Naive thymus-derived CD4-positive, alpha-beta T cell (primary cell): ENCODE results near the gene MED20. TPM values are rescaled to one million over a fixed set of nuclear protein-coding genes. Genes with fewer than 3 reads are reported as not detected.

Experiments
- ATAC-seq: fragments of 150-1000 bp; cut with Tn5 transposase; 2 replicates; pipeline ENCODE4 v1.10.0; 2021; ENCODE audit warnings: mild to moderate bottlenecking, moderate library complexity
- CTCF ChIA-PET: fragments of 350-600 bp; sonication (Branson Sonifier 250); formaldehyde crosslinking; loops from one replicate; lab custom pipeline; 2021; ENCODE audit warnings: antibody characterized with exemption; lab: Charles Lee
- POLR2A ChIA-PET: fragments of 350-600 bp; sonication (Branson Sonifier 250); formaldehyde crosslinking; loops from one replicate; lab custom pipeline; 2021; ENCODE audit warnings: antibody characterized with exemption, inconsistent platforms; lab: Charles Lee
- DNase-seq, 9 donors: peaks; one replicate each; pipeline versions ENCODE4 v3.0.0 to v3.0.0-alpha.2; 2020 to 2022; ENCODE audit warnings: mixed read lengths in 1 of 9
- H3K27ac ChIP-seq: one replicate; pipeline ENCODE4 v1.7.0; 2013; ENCODE audit warnings: mild to moderate bottlenecking, low read depth, low read length, moderate library complexity
- H3K27me3 ChIP-seq, 2 donors: one replicate each; pipeline ENCODE4 v1.7.0; 2013; ENCODE audit warnings: low read length in 2 of 2, mild to moderate bottlenecking in 2 of 2, moderate library complexity in 2 of 2; ENCODE audit not compliant: control insufficient read depth in 2 of 2, insufficient read depth in 2 of 2
- H3K36me3 ChIP-seq, 3 experiments: 1 replicate in 2 of 3; 2 replicates in 1 of 3; pipeline ENCODE4 v1.7.0; 2013; ENCODE audit warnings: low read length in 3 of 3, mild to moderate bottlenecking in 3 of 3, moderate library complexity in 1 of 3; ENCODE audit not compliant: insufficient read depth in 3 of 3, control insufficient read depth in 2 of 3
- H3K4me1 ChIP-seq, 2 donors: one replicate each; pipeline ENCODE4 v1.7.0; 2013; ENCODE audit warnings: low read length in 2 of 2, mild to moderate bottlenecking in 2 of 2, moderate library complexity in 1 of 2; ENCODE audit not compliant: control insufficient read depth in 2 of 2, insufficient read depth in 2 of 2
- H3K4me3 ChIP-seq: 2 replicates; pipeline ENCODE4 v1.7.0; 2013; ENCODE audit warnings: mild to moderate bottlenecking, low read length
- H3K9me3 ChIP-seq, 3 experiments: 1 replicate in 2 of 3; 2 replicates in 1 of 3; pipeline ENCODE4 v1.7.0; 2013; ENCODE audit warnings: low read length in 3 of 3; ENCODE audit not compliant: control insufficient read depth in 2 of 3
- H3K27ac Mint-ChIP-seq, 9 donors: one replicate each; pipeline ENCODE4 v1.8.0; 2020 to 2022; ENCODE audit warnings: mixed read lengths in 9 of 9, mild to moderate bottlenecking in 8 of 9, moderate library complexity in 5 of 9, inconsistent platforms in 2 of 9
- H3K27me3 Mint-ChIP-seq, 5 donors: one replicate each; pipeline ENCODE4 v1.8.0; 2021 to 2022; ENCODE audit warnings: mixed read lengths in 5 of 5, mild to moderate bottlenecking in 1 of 5
- H3K36me3 Mint-ChIP-seq, 5 donors: one replicate each; pipeline ENCODE4 v1.8.0; 2020 to 2022; ENCODE audit warnings: mixed read lengths in 5 of 5, mild to moderate bottlenecking in 3 of 5, inconsistent platforms in 1 of 5
- H3K4me1 Mint-ChIP-seq, 7 donors: one replicate each; pipeline ENCODE4 v1.8.0; 2020 to 2022; ENCODE audit warnings: mixed read lengths in 7 of 7, mild to moderate bottlenecking in 3 of 7, inconsistent platforms in 1 of 7
- H3K4me3 Mint-ChIP-seq, 10 donors: one replicate each; pipeline ENCODE4 v1.8.0; 2020 to 2022; ENCODE audit warnings: mild to moderate bottlenecking in 10 of 10, mixed read lengths in 10 of 10, moderate library complexity in 6 of 10, inconsistent platforms in 2 of 10
- H3K9me3 Mint-ChIP-seq, 11 donors: one replicate each; pipeline ENCODE4 v1.8.0; 2020 to 2022; ENCODE audit warnings: mixed read lengths in 11 of 11, mild to moderate bottlenecking in 4 of 11, inconsistent platforms in 1 of 11, moderate library complexity in 1 of 11
- intact Hi-C, 2 donors: fragments of 100-400 bp; cut with micrococcal nuclease; formaldehyde crosslinking; loops; one replicate each; pipeline ENCODE4 v1.15.1; 2023
- polyA plus RNA-seq, 2 donors: library from polyadenylated mRNA; unstranded; fragments of 300-500 nt; fragmentation: Illumina TruSeq; gene quantifications; one replicate each; pipeline ENCODE4 v1.2.3, GENCODE V29; 2021
- total RNA-seq, 6 experiments: library from RNA in 5 of 6; stranded (reverse) in 5 of 6; gene quantifications; 1 replicate in 5 of 6; 2 replicates in 1 of 6; pipeline ENCODE4 v1.2.3 and lab custom pipeline; 2021 to 2026

Gene MED20
- total and polyA plus RNA-seq, 7 experiments from 2014 or later, result 4.2 to 21.7 (median 7.6) TPM

- H3K27ac Mint-ChIP-seq, result peak within 1 kb of the TSS in 7 of 9 donors; percentile 78 to 97 (median 93)
- POLR2A ChIA-PET, result interaction anchor here (0.5 to 1.9 kb wide), 9 partner anchors 9 to 243 kb away, joined by 3 to 8 read pairs (median 4); partner anchors contain the start of genes BYSL, MED20, TAF8 and TOMM6
- Histone ChIP-seq H3K4me1 (peaks cover 14 to 26% of the 10 kb centered on the region in 2 donors), H3K36me3 (no peaks in the 10 kb centered on the region), H3K9me3 (no peaks in the 10 kb centered on the region), H3K27me3 (no peaks in the 10 kb centered on the region), H3K27ac (peak within 1 kb of the TSS; percentile 76), H3K4me3 (peak within 1 kb of the TSS; percentile 69)
- peak; percentile 83 to 92 (median 90) for DNase-seq
- no peaks in the 10 kb centered on the region for H3K9me3 Mint-ChIP-seq
- H3K36me3 Mint-ChIP-seq, result peaks cover 0 to 2% (median 0%) of the 10 kb centered on the region in 5 donors
- peaks cover 0 to 7% (median 0%) of the 10 kb centered on the region in 5 donors for H3K27me3 Mint-ChIP-seq
- peak within 1 kb of the TSS in 1 of 10 donors; percentile 94 for H3K4me3 Mint-ChIP-seq
- intact Hi-C loops, result loop anchor here (1.0 to 5.0 kb wide), 15 partner anchors 26 to 1277 kb away; partner anchors contain the start of genes BYSL (in 2 of the 2), CCND3 (in 2 of the 2), MED20 (in 2 of the 2) and TAF8 (in 2 of the 2)
- ATAC-seq, result peak; percentile 97
- CTCF ChIA-PET, result interaction anchor here (0.5 to 1.4 kb wide), 5 partner anchors 26 to 320 kb away, joined by 3 to 5 read pairs (median 5); partner anchors contain the start of genes BYSL, MED20 and TOMM6
- H3K4me1 Mint-ChIP-seq, result peaks cover 5 to 17% (median 11%) of the 10 kb centered on the region in 7 donors
Observed at GRCh38 chr6:41895300-41896233, 25.4 kb downstream of the MED20 start, which contains the start of gene USP49. USP49 (minus strand) TSS chr6:41895375; CDS start chr6:41806983, 88,392 bp downstream.

- ATAC-seq, result peak; percentile 61
- intact Hi-C loops, result loop anchor here (1.0 to 5.0 kb wide), 16 partner anchors 8 to 1278 kb away; partner anchors contain the start of genes BYSL (in 2 of the 2), CCND3 (in 2 of the 2), MED20 (in 2 of the 2) and TAF8 (in 2 of the 2)
- Histone ChIP-seq H3K36me3 (no peaks in the 10 kb centered on the region), H3K27ac (peak overlapping the region; percentile 76), H3K4me3 (peak overlapping the region; percentile 69), H3K9me3 (no peaks in the 10 kb centered on the region), H3K4me1 (peaks cover 14 to 26% of the 10 kb centered on the region in 2 donors), H3K27me3 (no peaks in the 10 kb centered on the region)
- Mint-ChIP-seq H3K4me1 (peaks cover 5 to 17% (median 11%) of the 10 kb centered on the region in 7 donors), H3K36me3 (peaks cover 0 to 2% (median 0%) of the 10 kb centered on the region in 5 donors), H3K9me3 (no peaks in the 10 kb centered on the region), H3K27ac (peak overlapping the region in 6 of 9 donors; percentile 14 to 93 (median 84)), H3K4me3 (peak overlapping the region in 1 of 10 donors; percentile 94), H3K27me3 (peaks cover 0 to 7% (median 0%) of the 10 kb centered on the region in 5 donors)
- DNase-seq, result peak in 1 of 9 donors; percentile 64
- ChIA-PET CTCF (interaction anchor here (1.1 to 1.4 kb wide), 2 partner anchors 150 to 210 kb away, joined by 3 read pairs; no protein-coding TSS in a partner anchor), POLR2A (interaction anchor here (0.5 to 1.9 kb wide), 7 partner anchors 8 to 226 kb away, joined by 3 to 5 read pairs (median 3); partner anchors contain the start of gene TAF8)
Observed at GRCh38 chr6:41894366-41895299, 26.3 kb downstream of the MED20 start.

GRCh38 chr6:41892921-41893564 is 27.9 kb downstream of the MED20 start:
- H3K4me1 Mint-ChIP-seq, result peaks cover 5 to 17% (median 11%) of the 10 kb centered on the region in 7 donors
- ChIA-PET POLR2A (interaction anchor here (0.6 to 1.3 kb wide), 4 partner anchors 49 to 178 kb away, joined by 3 to 4 read pairs (median 3); partner anchors contain the start of gene TOMM6), CTCF (interaction anchor here (0.7 to 1.1 kb wide), 2 partner anchors 106 to 152 kb away, joined by 3 read pairs; partner anchors contain the start of gene TOMM6)
- Histone ChIP-seq H3K27me3 (no peaks in the 10 kb centered on the region), H3K36me3 (no peaks in the 10 kb centered on the region), H3K4me1 (peaks cover 14 to 26% of the 10 kb centered on the region in 2 donors), H3K4me3 (no peak overlapping the region), H3K27ac (no peak overlapping the region), H3K9me3 (no peaks in the 10 kb centered on the region)
- ATAC-seq (no peak), DNase-seq (no peak)
- H3K27ac Mint-ChIP-seq, result no peak overlapping the region
- peaks cover 0 to 7% (median 0%) of the 10 kb centered on the region in 5 donors for H3K27me3 Mint-ChIP-seq
- no peak overlapping the region for H3K4me3 Mint-ChIP-seq
- H3K36me3 Mint-ChIP-seq, result peaks cover 0 to 2% (median 0%) of the 10 kb centered on the region in 5 donors
- intact Hi-C loops, result no loop called here
- H3K9me3 Mint-ChIP-seq, result no peaks in the 10 kb centered on the region

GRCh38 chr6:41887331-41887751 is 33.6 kb downstream of the MED20 start:
- peaks cover 0 to 5% (median 0%) of the 10 kb centered on the region in 5 donors for H3K27me3 Mint-ChIP-seq
- no peaks in the 10 kb centered on the region for H3K36me3 Mint-ChIP-seq
- ChIA-PET CTCF (interaction anchor here (0.8 kb wide), 1 partner anchor 50 kb away, joined by 5 read pairs; no protein-coding TSS in a partner anchor), POLR2A (interaction anchor here (0.5 to 1.7 kb wide), 3 partner anchors 8 to 12 kb away, joined by 3 to 5 read pairs (median 4); partner anchors contain the start of gene USP49)
- no peaks in the 10 kb centered on the region for H3K36me3 ChIP-seq
- H3K27me3 ChIP-seq, result no peaks in the 10 kb centered on the region
- H3K4me3 Mint-ChIP-seq, result no peak overlapping the region
- H3K9me3 Mint-ChIP-seq, result no peaks in the 10 kb centered on the region
- no peak overlapping the region for H3K27ac Mint-ChIP-seq
- H3K9me3 ChIP-seq, result no peaks in the 10 kb centered on the region
- intact Hi-C loops, result no loop called here
- DNase-seq (no peak), ATAC-seq (no peak)
- no peak overlapping the region for H3K4me3 ChIP-seq
- H3K4me1 Mint-ChIP-seq, result peaks cover 0 to 4% (median 0%) of the 10 kb centered on the region in 7 donors
- no peak overlapping the region for H3K27ac ChIP-seq
- H3K4me1 ChIP-seq, result no peaks in the 10 kb centered on the region

GRCh38 chr6:41885930-41886329 is 35.0 kb downstream of the MED20 start:
- Histone ChIP-seq H3K27me3 (no peaks in the 10 kb centered on the region), H3K4me3 (no peak overlapping the region), H3K27ac (no peak overlapping the region), H3K4me1 (no peaks in the 10 kb centered on the region), H3K9me3 (no peaks in the 10 kb centered on the region), H3K36me3 (no peaks in the 10 kb centered on the region)
- H3K4me3 Mint-ChIP-seq, result no peak overlapping the region
- ChIA-PET POLR2A (interaction anchor here (0.6 to 1.7 kb wide), 2 partner anchors 10 kb away, joined by 4 to 5 read pairs; partner anchors contain the start of gene USP49), CTCF (no interaction called here)
- no peaks in the 10 kb centered on the region for H3K9me3 Mint-ChIP-seq
- H3K27me3 Mint-ChIP-seq, result no peaks in the 10 kb centered on the region
- no peaks in the 10 kb centered on the region for H3K36me3 Mint-ChIP-seq
- ATAC-seq, result no peak
- DNase-seq, result no peak
- no peak overlapping the region for H3K27ac Mint-ChIP-seq
- peaks cover 0 to 4% (median 0%) of the 10 kb centered on the region in 7 donors for H3K4me1 Mint-ChIP-seq
- intact Hi-C loops, result no loop called here
